Cardiac fibroblast (primary cell): ENCODE results near the gene CAMTA1.

ENCODE experiments used
- DNase-seq, 2 donors: peaks; one replicate each; pipeline versions ENCODE4 v3.0.0 to v3.0.0-alpha.2; 2010; ENCODE audit warnings: low read depth in 2 of 2
- H3K4me3 ChIP-seq, 2 donors: replicated peaks in 1 of 2; 1 replicate in 1 of 2; 2 replicates in 1 of 2; pipeline ENCODE4 v1.5.1; 2011; ENCODE audit warnings: low read depth in 2 of 2, low read length in 2 of 2, mild to moderate bottlenecking in 2 of 2, moderate library complexity in 1 of 2
- CTCF ChIP-seq: IDR thresholded peaks from one replicate; pipeline ENCODE4 v1.5.1; 2011; ENCODE audit warnings: low read depth, mild to moderate bottlenecking, low read length, inconsistent platforms

Gene CAMTA1

GRCh38 chr1:7025013-7025412 lies 239.8 kb downstream of the CAMTA1 start:
- DNase-seq = no peak
- no peak overlapping the region for H3K4me3 ChIP-seq
- TF ChIP-seq CTCF = no peak

- no peak for TF ChIP-seq CTCF
Observed at GRCh38 chr1:7026169-7026568, 240.9 kb downstream of the CAMTA1 start.

GRCh38 chr1:7032992-7033391 lies 247.7 kb downstream of the CAMTA1 start:
- H3K4me3 ChIP-seq = no peak overlapping the region
- no peak for DNase-seq
- TF ChIP-seq CTCF = no peak

More at GRCh38 chr1:7026169-7026568, 240.9 kb downstream of the CAMTA1 start:
- no peak for DNase-seq
- H3K4me3 ChIP-seq = no peak overlapping the region

GRCh38 chr1:7036386-7036785 lies 251.1 kb downstream of the CAMTA1 start:
- H3K4me3 ChIP-seq = no peak overlapping the region
- DNase-seq = no peak
- no peak for TF ChIP-seq CTCF

- TF ChIP-seq CTCF = no peak
- H3K4me3 ChIP-seq = no peak overlapping the region
- no peak for DNase-seq
Observed at GRCh38 chr1:7039590-7040220, 254.5 kb downstream of the CAMTA1 start.

GRCh38 chr1:7040969-7041695 lies 255.9 kb downstream of the CAMTA1 start:
- DNase-seq = no peak
- no peak overlapping the region for H3K4me3 ChIP-seq
- TF ChIP-seq CTCF = no peak
